DOHH2 (cell line): ENCODE data around the gene FIGN.

Experiments
- H3F3A ChIP-seq: fragments of 200-600 bp; sonication (generic), shearing (Covaris generic); 2 replicates; pipeline ENCODE4 v1.6.0; 2016; ENCODE audit warnings: antibody characterized with exemption, mild to moderate bottlenecking; ENCODE audit not compliant: control insufficient read depth, insufficient read depth
- H3K27ac ChIP-seq: fragments of 200-600 bp; sonication (generic); 2 replicates; pipeline ENCODE4 v1.5.1; 2014; ENCODE audit warnings: low read depth, mild to moderate bottlenecking, low read length, moderate library complexity
- H3K27me3 ChIP-seq: fragments of 200-600 bp; sonication (generic); 2 replicates; pipeline ENCODE4 v1.6.1; 2014; ENCODE audit warnings: mild to moderate bottlenecking, low read length, mixed read lengths; ENCODE audit not compliant: control insufficient read depth
- H3K36me3 ChIP-seq: fragments of 200-600 bp; sonication (generic); 2 replicates; pipeline ENCODE4 v1.6.1; 2014; ENCODE audit warnings: mild to moderate bottlenecking, low read length, moderate library complexity, mixed read lengths; ENCODE audit not compliant: control insufficient read depth
- H3K4me1 ChIP-seq: fragments of 200-600 bp; sonication (generic); 2 replicates; pipeline ENCODE4 v1.6.1; 2014; ENCODE audit warnings: mild to moderate bottlenecking, low read length, mixed read lengths; ENCODE audit not compliant: control insufficient read depth
- H3K4me2 ChIP-seq: fragments of 200-600 bp; sonication (generic); 2 replicates; pipeline ENCODE4 v1.6.0; 2014; ENCODE audit warnings: mild to moderate bottlenecking, low read length, moderate library complexity
- H3K4me3 ChIP-seq: fragments of 200-600 bp; sonication (generic); 2 replicates; pipeline ENCODE4 v1.5.1; 2014; ENCODE audit warnings: mild to moderate bottlenecking, low read length, mixed read lengths
- H3K79me2 ChIP-seq: fragments of 200-600 bp; sonication (generic); 2 replicates; pipeline ENCODE4 v1.6.1; 2014; ENCODE audit warnings: mild to moderate bottlenecking, low read length, mixed read lengths; ENCODE audit not compliant: control insufficient read depth
- H3K9me2 ChIP-seq: fragments of 200-600 bp; sonication (generic); replicated peaks from 2 replicates; pipeline ENCODE4 v1.6.1; 2014; ENCODE audit warnings: mild to moderate bottlenecking, low read length, mixed read lengths; ENCODE audit not compliant: control insufficient read depth
- H3K9me3 ChIP-seq: fragments of 200-600 bp; sonication (generic); 2 replicates; pipeline ENCODE4 v1.6.1; 2014; ENCODE audit warnings: antibody characterized with exemption, low read length, mixed read lengths; ENCODE audit not compliant: control insufficient read depth, insufficient read depth
- H4K20me1 ChIP-seq: fragments of 200-600 bp; sonication (generic); 2 replicates; pipeline ENCODE4 v1.6.0; 2014; ENCODE audit warnings: low read depth, mild to moderate bottlenecking, antibody characterized with exemption, low read length, moderate library complexity; ENCODE audit not compliant: control insufficient read depth, insufficient read depth
- CTCF ChIP-seq: fragments of 200-600 bp; sonication (generic); IDR thresholded peaks from one replicate; pipeline ENCODE4 v1.5.1; 2014; ENCODE audit warnings: antibody characterized with exemption, mild to moderate bottlenecking, low read depth, low read length; ENCODE audit not compliant: poor library complexity, severe bottlenecking
- EZH2phosphoT487 ChIP-seq: fragments of 200-600 bp; sonication (generic); IDR thresholded peaks from 2 replicates; pipeline ENCODE4 v1.6.1; 2017; ENCODE audit warnings: borderline replicate concordance, mild to moderate bottlenecking, antibody characterized with exemption, low read length, moderate library complexity, mixed read lengths

Gene FIGN

GRCh38 chr2:163778045-163778781, 42.4 kb upstream of the FIGN start:
- Histone ChIP-seq H3K4me2 (no peak overlapping the region), H3K79me2 (no peaks in the 10 kb centered on the region), H3F3A (no peaks in the 10 kb centered on the region), H3K36me3 (no peaks in the 10 kb centered on the region), H3K27me3 (no peaks in the 10 kb centered on the region), H3K27ac (no peak overlapping the region), H3K4me3 (no peak overlapping the region), H4K20me1 (no peaks in the 10 kb centered on the region), H3K9me2 (no peaks in the 10 kb centered on the region), H3K4me1 (no peaks in the 10 kb centered on the region), H3K9me3 (no peaks in the 10 kb centered on the region)
- no peak for TF ChIP-seq EZH2phosphoT487
- TF ChIP-seq CTCF: no peak

DNA sequence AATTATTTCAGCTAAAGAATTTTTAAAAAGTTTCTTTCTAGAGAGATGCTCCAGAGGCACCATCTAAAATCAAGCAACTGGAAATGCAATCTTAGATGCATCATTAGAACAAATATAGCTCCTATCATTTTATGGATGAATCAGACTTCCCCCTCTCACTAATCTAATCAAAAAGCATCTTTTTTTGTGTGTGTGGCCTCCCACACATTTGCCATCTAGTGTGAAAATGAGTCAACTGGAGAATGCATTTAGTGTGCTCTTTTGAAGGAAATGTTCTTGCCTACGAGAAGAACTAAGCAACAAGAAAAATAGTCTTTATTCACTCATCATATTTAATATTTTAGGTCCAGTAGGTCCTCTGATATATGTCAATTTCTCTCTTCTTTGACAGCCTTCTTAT, 39.5 kb upstream of the FIGN start:
- no peaks in the 10 kb centered on the region for H3K9me3 ChIP-seq
- H3K4me1 ChIP-seq: no peaks in the 10 kb centered on the region
- no peaks in the 10 kb centered on the region for H4K20me1 ChIP-seq
- no peak overlapping the region for H3K4me3 ChIP-seq
- no peak for TF ChIP-seq EZH2phosphoT487
- no peak for TF ChIP-seq CTCF
- no peaks in the 10 kb centered on the region for H3K27me3 ChIP-seq
- H3K27ac ChIP-seq: no peak overlapping the region
- no peak overlapping the region for H3K4me2 ChIP-seq
- no peaks in the 10 kb centered on the region for H3K79me2 ChIP-seq
- no peaks in the 10 kb centered on the region for H3F3A ChIP-seq
- no peaks in the 10 kb centered on the region for H3K9me2 ChIP-seq
- H3K36me3 ChIP-seq: no peaks in the 10 kb centered on the region

- no peak overlapping the region for H3K4me2 ChIP-seq
- no peak for TF ChIP-seq CTCF
- TF ChIP-seq EZH2phosphoT487: no peak
- no peaks in the 10 kb centered on the region for H3K9me2 ChIP-seq
- no peaks in the 10 kb centered on the region for H4K20me1 ChIP-seq
- H3K36me3 ChIP-seq: no peaks in the 10 kb centered on the region
- H3K79me2 ChIP-seq: no peaks in the 10 kb centered on the region
- no peaks in the 10 kb centered on the region for H3K9me3 ChIP-seq
- H3K27me3 ChIP-seq: no peaks in the 10 kb centered on the region
- H3K27ac ChIP-seq: no peak overlapping the region
- no peak overlapping the region for H3K4me3 ChIP-seq
- no peaks in the 10 kb centered on the region for H3K4me1 ChIP-seq
- H3F3A ChIP-seq: no peaks in the 10 kb centered on the region
Observed at GRCh38 chr2:163774862-163775261, 39.1 kb upstream of the FIGN start.
